Measurements from ENCODE around the gene PSMD11. TPM values are rescaled to one million over a fixed set of nuclear protein-coding genes. Genes with fewer than 3 reads are reported as not detected.

PSMD11 gene
- polyA plus RNA-seq, 1 donor: 128 TPM

GRCh38 chr17:32461853-32462617 lies 17.7 kb downstream of the PSMD11 start:
- DNase-seq: peak; percentile 37

DNA sequence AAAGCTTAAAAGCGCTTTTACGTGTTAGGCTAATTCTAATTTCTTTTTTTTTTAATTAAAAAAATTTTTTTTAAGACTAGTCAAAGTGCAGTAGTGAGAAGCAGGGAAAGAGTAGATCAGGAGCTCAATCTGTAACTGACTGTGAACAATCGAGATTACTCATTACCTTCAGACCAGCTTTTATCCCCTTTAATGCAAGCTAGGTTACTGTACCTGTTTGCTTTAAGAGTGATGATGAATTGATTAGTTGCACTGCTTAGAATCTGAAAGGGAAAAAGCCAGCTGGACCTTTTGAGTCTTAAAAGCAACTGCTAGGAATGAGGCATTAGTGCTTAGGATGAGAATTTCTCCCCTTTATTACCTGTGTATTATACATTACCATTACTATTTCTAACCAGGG lies 19.0 kb downstream of the PSMD11 start:
- no peak for DNase-seq

DNA sequence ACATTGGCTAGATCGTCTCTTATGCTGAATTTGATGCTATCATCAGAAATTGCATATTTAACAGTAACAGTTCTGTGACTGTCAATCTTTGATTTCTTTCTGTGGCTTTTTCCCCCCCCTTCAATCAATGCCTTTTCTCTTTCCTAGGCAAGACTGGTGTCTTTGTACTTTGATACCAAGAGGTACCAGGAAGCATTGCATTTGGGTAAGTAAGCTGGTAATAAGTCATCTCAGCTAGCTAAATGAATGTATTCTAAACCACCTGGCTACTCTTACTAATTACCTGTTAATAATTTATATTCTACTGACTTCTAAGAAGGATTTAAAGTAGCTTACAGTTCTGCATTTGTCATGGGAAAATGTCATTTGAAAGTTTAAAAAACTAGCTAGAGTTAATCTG lies 20.1 kb downstream of the PSMD11 start:
- no peak for DNase-seq

DNA sequence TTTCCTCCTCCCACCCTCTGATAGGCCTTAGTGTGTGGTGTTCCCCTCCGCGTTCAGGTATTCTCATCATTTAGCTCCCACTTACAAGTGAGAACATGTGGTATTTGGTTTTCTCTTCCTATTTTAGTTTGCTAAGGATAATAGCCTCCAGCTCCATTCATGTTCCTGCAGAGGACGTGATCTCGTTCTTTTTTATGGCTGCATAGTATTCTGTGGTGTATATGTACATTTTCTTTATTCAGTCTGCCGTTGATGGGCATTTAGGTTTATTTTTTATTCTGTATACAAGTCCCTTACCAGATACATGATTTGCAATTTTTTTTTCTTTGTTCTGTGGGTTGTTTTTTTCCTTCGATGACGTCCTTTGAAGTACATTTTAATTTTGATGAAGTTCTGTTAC lies 23.6 kb downstream of the PSMD11 start:
- no peak for DNase-seq

- no peak for DNase-seq
Measured at GRCh38 chr17:32470405-32471167, 26.3 kb downstream of the PSMD11 start.

GRCh38 chr17:32471652-32472051 lies 27.3 kb downstream of the PSMD11 start:
- no peak for DNase-seq

GRCh38 chr17:32475258-32475657 lies 30.9 kb downstream of the PSMD11 start:
- DNase-seq: no peak

GRCh38 chr17:32477220-32477619 lies 32.9 kb downstream of the PSMD11 start:
- no peak for DNase-seq

- DNase-seq: no peak
Measured at GRCh38 chr17:32479074-32479617, 34.8 kb downstream of the PSMD11 start.

GRCh38 chr17:32481193-32481592 lies 36.9 kb downstream of the PSMD11 start:
- DNase-seq: no peak

GRCh38 chr17:32482568-32483320 lies 38.4 kb downstream of the PSMD11 start:
- no peak for DNase-seq

DNA sequence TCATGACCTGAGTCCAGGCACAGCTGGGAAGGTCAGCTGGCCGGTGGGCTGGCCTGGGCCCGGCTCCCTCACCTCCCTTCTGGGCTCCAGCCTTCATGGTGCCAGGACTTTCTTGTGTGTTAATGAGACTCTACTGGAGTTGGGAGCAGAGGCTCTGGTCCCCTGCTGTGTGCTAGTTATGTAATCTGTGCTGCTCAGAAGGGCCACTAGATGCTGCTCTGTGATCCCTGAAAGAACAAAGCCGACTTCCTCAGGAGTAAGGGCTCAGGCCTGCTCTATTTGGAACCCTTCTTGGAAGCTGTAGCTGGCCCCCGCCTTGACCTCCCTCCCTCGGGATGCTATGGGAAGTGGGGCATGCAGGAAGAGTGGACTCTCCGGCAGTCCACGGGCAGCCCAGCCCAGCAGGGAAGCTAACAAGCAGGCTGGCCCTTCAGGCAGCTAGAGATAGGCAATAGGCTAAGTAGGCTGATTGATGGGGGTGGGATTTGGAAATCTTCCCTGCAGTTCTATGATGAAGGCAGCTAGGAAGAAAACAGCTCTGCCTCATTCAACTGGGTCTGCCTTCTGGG lies 39.2 kb downstream of the PSMD11 start:
- DNase-seq: peak; percentile 73

DNA sequence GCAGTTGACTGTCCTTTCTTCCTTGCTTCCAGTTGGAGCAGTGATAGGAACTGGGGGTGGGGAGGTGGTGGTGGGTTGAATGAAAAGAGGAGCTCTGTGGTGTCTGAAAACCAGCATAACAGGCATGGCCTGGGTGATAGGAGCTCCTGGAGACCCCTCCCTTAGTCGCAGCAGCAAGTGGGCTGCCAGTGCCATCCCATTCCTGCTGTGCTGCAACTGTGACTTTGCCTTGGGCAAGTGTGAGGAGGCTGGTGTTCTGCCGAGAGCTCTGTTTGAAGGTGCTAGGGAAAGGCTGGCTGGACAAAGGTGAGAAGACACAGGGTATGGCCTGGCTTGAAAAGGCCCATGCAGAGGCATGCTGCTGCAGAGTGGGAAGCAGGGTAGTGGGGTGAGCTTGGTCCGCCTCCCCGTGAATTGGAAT lies 39.7 kb downstream of the PSMD11 start:
- DNase-seq: no peak

- no peak for DNase-seq
Measured at GRCh38 chr17:32484628-32485027, 40.3 kb downstream of the PSMD11 start.

DNA sequence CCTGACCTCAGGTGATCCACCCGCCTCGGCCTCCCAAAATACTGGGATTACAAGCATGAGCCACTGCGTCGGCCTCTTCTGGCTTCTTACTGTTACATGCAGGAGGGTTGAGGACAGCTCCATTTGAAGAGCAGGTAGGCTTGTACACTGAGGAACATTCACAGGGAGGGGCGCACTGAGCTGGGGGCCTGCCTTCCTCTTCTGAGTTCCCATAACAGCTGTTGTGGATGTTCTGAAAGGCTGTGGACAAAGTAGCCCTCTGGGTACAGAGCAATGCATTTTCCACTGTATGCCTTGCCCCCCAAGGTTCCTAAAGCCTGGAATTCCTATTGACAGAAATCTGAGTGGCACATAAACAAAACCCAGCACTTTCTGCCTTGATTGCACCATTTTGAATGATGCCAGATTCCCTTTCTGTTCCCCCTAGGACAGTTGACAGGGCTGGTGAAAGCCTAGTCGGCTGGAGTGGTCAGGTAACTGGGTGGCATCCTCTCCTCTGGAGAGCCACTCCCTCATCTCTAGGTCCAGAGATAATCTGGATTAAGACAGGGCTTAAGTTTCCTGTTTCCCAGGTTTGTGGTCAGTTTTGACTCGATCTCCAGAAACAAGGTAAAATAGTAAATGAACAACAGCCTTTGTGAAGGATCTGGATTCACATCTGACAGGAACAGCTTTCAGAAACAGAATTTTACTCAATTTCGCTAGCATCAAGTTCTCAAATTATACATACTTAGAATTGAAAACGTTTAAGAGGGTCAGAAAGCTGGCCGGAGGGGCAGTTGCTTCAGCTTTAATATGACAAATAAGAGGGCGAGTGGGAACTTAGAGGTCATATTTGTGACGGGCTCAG lies 41.2 kb downstream of the PSMD11 start:
- no peak for DNase-seq

DNA sequence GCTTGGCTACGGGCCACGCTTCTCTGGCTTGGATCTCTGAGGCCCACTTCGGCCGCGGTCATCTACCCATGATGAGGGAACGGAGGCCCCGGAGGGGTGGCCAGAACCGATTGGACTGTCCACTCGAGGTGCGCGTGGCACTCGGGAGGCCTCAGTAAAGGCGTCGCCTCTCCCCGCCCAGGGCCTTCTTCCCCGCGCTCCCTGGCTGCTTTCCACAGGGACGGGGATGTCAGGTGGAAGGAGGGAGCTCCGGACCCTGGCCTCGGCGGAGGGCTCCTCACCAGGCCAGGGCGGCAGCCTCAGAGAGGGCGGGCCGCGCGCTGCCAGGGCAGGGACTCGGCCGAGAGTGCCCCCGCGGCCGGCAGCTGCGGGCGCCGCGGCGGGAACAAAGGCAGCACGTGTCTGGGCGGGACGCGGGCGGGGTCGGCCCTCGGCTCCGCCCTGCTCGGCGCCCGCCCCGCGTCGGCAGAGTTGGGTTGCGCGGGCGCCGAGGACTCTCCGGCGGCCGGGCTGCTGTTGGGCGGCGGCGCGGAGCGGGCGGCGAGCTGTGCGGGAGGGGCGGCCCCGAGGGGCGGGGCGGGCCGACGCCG lies 41.9 kb downstream of the PSMD11 start:
- peak; percentile 78 for DNase-seq

DNA sequence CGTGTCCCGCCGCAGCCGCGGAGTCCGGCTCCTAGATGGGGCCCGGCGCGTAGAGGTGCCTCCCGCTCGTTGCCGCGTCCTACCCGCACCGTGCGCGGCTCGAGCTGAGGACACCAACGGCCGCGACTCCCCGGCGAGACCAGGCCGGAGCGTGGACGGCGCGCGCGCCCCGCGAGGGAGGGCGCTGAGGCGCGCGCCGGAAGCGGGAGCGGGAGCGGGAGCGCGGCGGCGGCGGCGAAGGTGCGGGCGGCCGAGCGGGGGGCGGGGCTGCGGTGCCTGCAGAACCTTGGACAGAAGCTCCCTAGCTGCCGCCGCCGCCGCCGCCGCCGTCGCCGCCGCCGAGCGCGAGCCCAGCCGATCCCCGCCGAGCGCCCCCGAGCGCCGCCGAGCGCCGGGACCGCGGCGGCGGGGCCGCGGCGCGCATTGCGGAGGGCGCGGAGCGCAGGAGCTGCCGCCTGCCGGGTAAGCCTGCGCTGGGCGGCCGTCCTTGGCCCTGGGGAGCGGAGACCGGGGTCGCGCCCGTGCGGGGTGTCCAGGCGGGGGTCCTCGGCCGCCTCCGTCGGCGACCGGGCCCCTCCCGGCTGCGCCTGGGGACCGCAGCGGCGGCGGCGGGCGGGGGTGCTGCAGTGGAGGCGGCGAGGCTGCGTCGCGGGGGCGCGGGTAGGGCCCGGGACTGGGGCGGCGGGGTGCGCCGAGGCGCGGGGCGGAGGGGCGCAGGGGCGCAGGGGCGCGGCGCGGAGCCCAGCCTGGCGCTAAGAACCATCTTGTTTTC lies 42.6 kb downstream of the PSMD11 start, which contains the start of gene CDK5R1:
Gene CDK5R1 (plus strand): TSS at position 293 of the 772 bp plus-strand sequence. CDS start 628 bp downstream, outside the sequence.
- DNase-seq: peak; percentile 79

DNA sequence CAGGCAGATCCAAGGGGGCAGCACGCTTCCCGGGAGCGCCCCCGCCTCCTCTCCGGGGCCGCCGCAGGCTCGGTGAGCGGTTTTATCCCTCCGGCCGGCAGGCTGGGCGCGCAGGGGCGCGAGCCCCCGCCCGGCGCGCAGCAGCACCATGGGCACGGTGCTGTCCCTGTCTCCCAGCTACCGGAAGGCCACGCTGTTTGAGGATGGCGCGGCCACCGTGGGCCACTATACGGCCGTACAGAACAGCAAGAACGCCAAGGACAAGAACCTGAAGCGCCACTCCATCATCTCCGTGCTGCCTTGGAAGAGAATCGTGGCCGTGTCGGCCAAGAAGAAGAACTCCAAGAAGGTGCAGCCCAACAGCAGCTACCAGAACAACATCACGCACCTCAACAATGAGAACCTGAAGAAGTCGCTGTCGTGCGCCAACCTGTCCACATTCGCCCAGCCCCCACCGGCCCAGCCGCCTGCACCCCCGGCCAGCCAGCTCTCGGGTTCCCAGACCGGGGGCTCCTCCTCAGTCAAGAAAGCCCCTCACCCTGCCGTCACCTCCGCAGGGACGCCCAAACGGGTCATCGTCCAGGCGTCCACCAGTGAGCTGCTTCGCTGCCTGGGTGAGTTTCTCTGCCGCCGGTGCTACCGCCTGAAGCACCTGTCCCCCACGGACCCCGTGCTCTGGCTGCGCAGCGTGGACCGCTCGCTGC lies 43.3 kb downstream of the PSMD11 start:
- DNase-seq: no peak

GRCh38 chr17:32488177-32488542 lies 43.9 kb downstream of the PSMD11 start:
- DNase-seq: no peak
